Bronchial epithelial cell (primary cell): ENCODE data around the gene UNKL. TPM values are rescaled to one million over a fixed set of nuclear protein-coding genes. Genes with fewer than 3 reads are reported as not detected.
A peak's percentile ranks its signal among the peaks of the same experiment; 100 is the strongest.

ENCODE experiments used
- DNase-seq: peaks from one replicate; pipeline ENCODE4 v3.0.0-alpha.2; 2010; ENCODE audit warnings: low read depth
- FAIRE-seq: peaks from 2 replicates; lab custom pipeline; 2011; peaks lifted over from hg19 to GRCh38; lab: Jason Lieb, UNC
- H3K27me3 ChIP-seq: 2 replicates; pipeline ENCODE4 v1.5.1; 2011; ENCODE audit warnings: low read length; ENCODE audit not compliant: control insufficient read depth, insufficient read depth
- H3K36me3 ChIP-seq: 2 replicates; pipeline ENCODE4 v1.5.1; 2011; ENCODE audit warnings: low read length; ENCODE audit not compliant: control insufficient read depth, insufficient read depth
- H3K4me3 ChIP-seq: 2 replicates; pipeline ENCODE4 v1.5.1; 2011; ENCODE audit warnings: mild to moderate bottlenecking, low read depth, low read length, control low read depth
- CTCF ChIP-seq: IDR thresholded peaks from 2 replicates; pipeline ENCODE4 v1.5.1; 2011; ENCODE audit warnings: mild to moderate bottlenecking, moderate library complexity, low read length, control low read depth, inconsistent platforms; ENCODE audit not compliant: insufficient read depth, severe bottlenecking
- total RNA-seq: library from RNA; depleted of rRNA; stranded (reverse); fragments of >200 nt; gene quantifications from 2 replicates; pipeline ENCODE4 v1.2.1, GENCODE V29; 2014

UNKL gene
- total RNA-seq, 1 donor from 2014 or later: 2.4 TPM

- DNase-seq (no peak), FAIRE-seq (no peak)
- no peak for TF ChIP-seq CTCF
- Histone ChIP-seq H3K4me3 (peak overlapping the region; percentile 28), H3K27me3 (no peaks in the 10 kb centered on the region), H3K36me3 (no peaks in the 10 kb centered on the region)
These were observed 70.9 kb downstream of the UNKL start for GRCh38 chr16:1343428-1344242.

GRCh38 chr16:1342526-1343427 lies 71.7 kb downstream of the UNKL start:
- DNase-seq (peak; percentile 91), FAIRE-seq (no peak)
- Histone ChIP-seq H3K27me3 (no peaks in the 10 kb centered on the region), H3K36me3 (no peaks in the 10 kb centered on the region), H3K4me3 (peak overlapping the region; percentile 28)
- no peak for TF ChIP-seq CTCF

- H3K27me3 ChIP-seq: peaks cover 1% of the 10 kb centered on the region
- FAIRE-seq (no peak), DNase-seq (no peak)
- no peak for TF ChIP-seq CTCF
- H3K36me3 ChIP-seq: no peaks in the 10 kb centered on the region
- H3K4me3 ChIP-seq: no peak overlapping the region
These were observed 72.7 kb downstream of the UNKL start for GRCh38 chr16:1341495-1342420.

- DNase-seq (no peak), FAIRE-seq (no peak)
- no peak overlapping the region for H3K4me3 ChIP-seq
- H3K36me3 ChIP-seq: no peaks in the 10 kb centered on the region
- no peak for TF ChIP-seq CTCF
- H3K27me3 ChIP-seq: peaks cover 5% of the 10 kb centered on the region
These were observed 73.6 kb downstream of the UNKL start for GRCh38 chr16:1340730-1341494.
